Upper lobe of left lung (tissue), 4 donors: ENCODE data around the gene NLGN1.
"Not testable (repeated sequence)": the region's sequence is repeated elsewhere in the genome, so short reads cannot be mapped to it uniquely, and the experiment has no call there.

Experiments used
- CTCF ChIP-seq, 6 experiments: fragments of 450-650 bp in 4 of 6; fragments of 200-600 bp in 2 of 6; sonication (generic) in 2 of 6; IDR thresholded peaks; one replicate each; pipeline ENCODE4 v1.5.1; 2016 to 2019; ENCODE audit warnings: antibody characterized with exemption in 6 of 6
- POLR2A ChIP-seq, 4 donors: fragments of 450-650 bp; IDR thresholded peaks; one replicate each; pipeline ENCODE4 v1.5.1; 2016 to 2017; ENCODE audit warnings: antibody characterized with exemption in 4 of 4, mild to moderate bottlenecking in 2 of 4

- TF ChIP-seq POLR2A, CTCF (IDR thresholded peaks at IDR 0.05): not testable (repeated sequence)
These were observed 814.4 kb downstream of the NLGN1 start for GRCh38 chr3:174211896-174212295.
